MCF 10A (cell line): ENCODE results near the gene DYNLT4. TPM values are rescaled to one million over a fixed set of nuclear protein-coding genes. Genes with fewer than 3 reads are reported as not detected.
"Not testable (repeated sequence)": the region's sequence is repeated elsewhere in the genome, so short reads cannot be mapped to it uniquely, and the experiment has no call there.

Source experiments
- BruUV-seq: library from RNA; stranded (reverse); fragments of 400-500 nt; replicated peaks from 2 replicates; lab custom pipeline; 2021; lab: Mats Ljungman, UMichigan
- CTCF ChIA-PET: fragments of 300-600 bp; sonication (Branson Sonifier 250); formaldehyde crosslinking; extraction: SDS; loops from one replicate; lab custom pipeline; 2021; ENCODE audit warnings: antibody characterized with exemption, inconsistent platforms; lab: Yijun Ruan, JAX
- POLR2A ChIA-PET: fragments of 300-600, 350-650 bp; sonication (Branson Sonifier 250); formaldehyde crosslinking; extraction: SDS; loops from one replicate; lab custom pipeline; 2020; ENCODE audit warnings: antibody characterized with exemption, inconsistent platforms; lab: Yijun Ruan, JAX
- DNase-seq: peaks from one replicate; pipeline ENCODE4 v3.0.0-alpha.2; 2018; ENCODE audit not compliant: unreplicated experiment
- H3K27ac Mint-ChIP-seq: one replicate; pipeline ENCODE4 v1.8.0; 2022; ENCODE audit warnings: mild to moderate bottlenecking, low read depth, mixed read lengths; ENCODE audit not compliant: unreplicated experiment
- H3K27me3 Mint-ChIP-seq: one replicate; pipeline ENCODE4 v1.8.0; 2022; ENCODE audit warnings: mixed read lengths; ENCODE audit not compliant: insufficient read depth, unreplicated experiment
- H3K36me3 Mint-ChIP-seq: one replicate; pipeline ENCODE4 v1.8.0; 2022; ENCODE audit warnings: mild to moderate bottlenecking, moderate library complexity, mixed read lengths; ENCODE audit not compliant: insufficient read depth, unreplicated experiment
- H3K4me1 Mint-ChIP-seq: one replicate; pipeline ENCODE4 v1.8.0; 2022; ENCODE audit warnings: mixed read lengths; ENCODE audit not compliant: insufficient read depth, unreplicated experiment
- H3K4me3 Mint-ChIP-seq: one replicate; pipeline ENCODE4 v1.8.0; 2022; ENCODE audit warnings: mild to moderate bottlenecking, moderate library complexity, mixed read lengths; ENCODE audit not compliant: unreplicated experiment
- H3K9me3 Mint-ChIP-seq: one replicate; pipeline ENCODE4 v1.8.0; 2022; ENCODE audit warnings: mixed read lengths; ENCODE audit not compliant: unreplicated experiment
- CTCF ChIP-seq: fragments of 200-600 bp; IDR thresholded peaks from one replicate; pipeline ENCODE4 v1.8.0; 2022; ENCODE audit warnings: antibody characterized with exemption, mild to moderate bottlenecking; ENCODE audit not compliant: unreplicated experiment
- intact Hi-C: fragments of 100-400 bp; cut with micrococcal nuclease; formaldehyde crosslinking; loops from 2 replicates; pipeline ENCODE4 v1.14.1; 2022
- total RNA-seq: library from RNA; stranded (reverse); gene quantifications from 2 replicates; pipeline ENCODE4 v1.2.3, GENCODE V29; 2022

Gene DYNLT4
- total RNA-seq, 1 experiment from 2014 or later = not detected

- no peak for DNase-seq
- TF ChIP-seq CTCF = no peak
- peaks cover 25% of the 10 kb centered on the region for H3K4me1 Mint-ChIP-seq
- H3K4me3 Mint-ChIP-seq = peak overlapping the region; percentile 91
- intact Hi-C loops = no loop called here
- H3K36me3 Mint-ChIP-seq = peaks cover 70% of the 10 kb centered on the region
- peak overlapping the region; percentile 99 for H3K27ac Mint-ChIP-seq
- BruUV-seq = no TSS peak
- POLR2A ChIA-PET = interaction anchor here (0.7 to 4.8 kb wide), 25 partner anchors 9 to 1204 kb away, joined by 3 to 93 read pairs (median 8); partner anchors contain the start of genes BEST4, BTBD19, DYNLT4 and EIF2B3
- no peaks in the 10 kb centered on the region for H3K9me3 Mint-ChIP-seq
- H3K27me3 Mint-ChIP-seq = no peaks in the 10 kb centered on the region
- CTCF ChIA-PET = interaction anchor here (0.7 to 2.8 kb wide), 6 partner anchors 9 to 784 kb away, joined by 3 to 20 read pairs (median 6); partner anchors contain the start of gene RNU5D-1
Observed at GRCh38 chr1:44776730-44777068, 30.5 kb downstream of the DYNLT4 start.

GRCh38 chr1:44775930-44776729 is 31.0 kb downstream of the DYNLT4 start:
- TSS peak; percentile 54 for BruUV-seq

GRCh38 chr1:44775078-44775929 is 31.8 kb downstream of the DYNLT4 start, which contains the start of gene RPS8:
RPS8 (plus strand) TSS chr1:44775540; CDS start chr1:44775597, 57 bp downstream.
- peak within 1 kb of the TSS; percentile 99 for H3K27ac Mint-ChIP-seq
- no peaks in the 10 kb centered on the region for H3K9me3 Mint-ChIP-seq
- H3K27me3 Mint-ChIP-seq = no peaks in the 10 kb centered on the region
- no peak for TF ChIP-seq CTCF
- peak within 1 kb of the TSS; percentile 91 for H3K4me3 Mint-ChIP-seq
- peaks cover 56% of the 10 kb centered on the region for H3K36me3 Mint-ChIP-seq
- no TSS peak for BruUV-seq
- peaks cover 25% of the 10 kb centered on the region for H3K4me1 Mint-ChIP-seq
- peak; percentile 96 for DNase-seq
- ChIA-PET CTCF (interaction anchor here (0.6 to 2.8 kb wide), 7 partner anchors 18 to 180 kb away, joined by 3 to 20 read pairs (median 5); partner anchors contain the start of gene RNU5D-1), POLR2A (interaction anchor here (0.6 to 4.8 kb wide), 42 partner anchors 8 to 911 kb away, joined by 3 to 93 read pairs (median 6); partner anchors contain the start of genes ARMH1, BEST4, BTBD19 and DYNLT4)
- intact Hi-C loops = loop anchor here (1.0 to 2.0 kb wide), 3 partner anchors 31 to 45 kb away; partner anchors contain the start of genes DYNLT4 and KIF2C

More at GRCh38 chr1:44775930-44776729, 31.0 kb downstream of the DYNLT4 start:
- Mint-ChIP-seq H3K36me3 (peaks cover 64% of the 10 kb centered on the region), H3K27me3 (no peaks in the 10 kb centered on the region), H3K27ac (peak overlapping the region; percentile 99), H3K9me3 (no peaks in the 10 kb centered on the region), H3K4me3 (peak overlapping the region; percentile 91), H3K4me1 (peaks cover 25% of the 10 kb centered on the region)
- DNase-seq = peak; percentile 29
- POLR2A ChIA-PET = interaction anchor here (0.6 to 4.8 kb wide), 36 partner anchors 7 to 910 kb away, joined by 3 to 93 read pairs (median 10); partner anchors contain the start of genes ARMH1, BEST4, BTBD19 and DYNLT4
- intact Hi-C loops = loop anchor here (1.0 to 2.0 kb wide), 3 partner anchors 31 to 46 kb away; partner anchors contain the start of genes DYNLT4 and KIF2C
- no peak for TF ChIP-seq CTCF
- CTCF ChIA-PET = interaction anchor here (0.6 to 2.8 kb wide), 6 partner anchors 17 to 180 kb away, joined by 3 to 20 read pairs (median 5); partner anchors contain the start of gene RNU5D-1

GRCh38 chr1:44766421-44766820 is 40.7 kb downstream of the DYNLT4 start:
- H3K27ac Mint-ChIP-seq, H3K27me3 Mint-ChIP-seq, H3K9me3 Mint-ChIP-seq, BruUV-seq, H3K4me1 Mint-ChIP-seq, H3K4me3 Mint-ChIP-seq, intact Hi-C loops, H3K36me3 Mint-ChIP-seq, DNase-seq: not testable (repeated sequence)
- ChIA-PET POLR2A (interaction anchor here (1.2 to 4.2 kb wide), 6 partner anchors 9 to 93 kb away, joined by 3 to 28 read pairs (median 5); partner anchors contain the start of genes RNU5D-1, RPS8 and TMEM53), CTCF (interaction anchor here (2.2 kb wide), 1 partner anchor 35 kb away, joined by 13 read pairs; the partner anchor contains the start of gene RNU5D-1)
